ES-I3 (cell line): ENCODE results near the gene PRUNE2.

ENCODE experiments used
- H3K36me3 ChIP-seq: 2 replicates; pipeline ENCODE4 v1.6.1; 2013; ENCODE audit warnings: mild to moderate bottlenecking, low read length, control low read depth, moderate library complexity; ENCODE audit not compliant: insufficient read depth
- H3K4me1 ChIP-seq: 2 replicates; pipeline ENCODE4 v1.6.1; 2013; ENCODE audit warnings: mild to moderate bottlenecking, control low read depth, low read length; ENCODE audit not compliant: insufficient read depth
- H3K9ac ChIP-seq: 2 replicates; pipeline ENCODE4 v1.6.1; 2013; ENCODE audit warnings: low read depth, mild to moderate bottlenecking, low read length, moderate library complexity
- H3K9me3 ChIP-seq: 2 replicates; pipeline ENCODE4 v1.6.1; 2013; ENCODE audit warnings: mild to moderate bottlenecking, low read length, moderate library complexity; ENCODE audit not compliant: control insufficient read depth, insufficient read depth

The PRUNE2 gene

GRCh38 chr9:76624391-76625048 is 281.4 kb downstream of the PRUNE2 start:
- H3K4me1 ChIP-seq: no peaks in the 10 kb centered on the region
- no peak overlapping the region for H3K9ac ChIP-seq
- no peaks in the 10 kb centered on the region for H3K9me3 ChIP-seq

GRCh38 chr9:76620996-76621395 is 284.9 kb downstream of the PRUNE2 start:
- H3K9ac ChIP-seq: no peak overlapping the region
- no peaks in the 10 kb centered on the region for H3K36me3 ChIP-seq
- H3K9me3 ChIP-seq: no peaks in the 10 kb centered on the region
- H3K4me1 ChIP-seq: peaks cover 5% of the 10 kb centered on the region; the same call in 1 of the 2 replicates

More at GRCh38 chr9:76624391-76625048, 281.4 kb downstream of the PRUNE2 start:
- H3K36me3 ChIP-seq: no peaks in the 10 kb centered on the region

- H3K9me3 ChIP-seq: no peaks in the 10 kb centered on the region
- H3K4me1 ChIP-seq: peaks cover 5% of the 10 kb centered on the region; the same call in 1 of the 2 replicates
- H3K36me3 ChIP-seq: no peaks in the 10 kb centered on the region
- no peak overlapping the region for H3K9ac ChIP-seq
Measured at GRCh38 chr9:76620581-76620980, 285.3 kb downstream of the PRUNE2 start.

- Histone ChIP-seq H3K4me1 (peaks cover 5% of the 10 kb centered on the region; the same call in 1 of the 2 replicates), H3K36me3 (no peaks in the 10 kb centered on the region), H3K9ac (no peak overlapping the region), H3K9me3 (no peaks in the 10 kb centered on the region)
Measured at GRCh38 chr9:76619640-76620039, 286.3 kb downstream of the PRUNE2 start.

- no peaks in the 10 kb centered on the region for H3K9me3 ChIP-seq
- H3K9ac ChIP-seq: no peak overlapping the region
- peaks cover 5% of the 10 kb centered on the region; the same call in 1 of the 2 replicates for H3K4me1 ChIP-seq
- no peaks in the 10 kb centered on the region for H3K36me3 ChIP-seq
Measured at GRCh38 chr9:76619197-76619596, 286.7 kb downstream of the PRUNE2 start.

GRCh38 chr9:76618762-76619161 is 287.2 kb downstream of the PRUNE2 start:
- Histone ChIP-seq H3K36me3 (no peaks in the 10 kb centered on the region), H3K9ac (no peak overlapping the region), H3K9me3 (no peaks in the 10 kb centered on the region), H3K4me1 (peaks cover 5% of the 10 kb centered on the region; the same call in 1 of the 2 replicates)

- no peaks in the 10 kb centered on the region for H3K9me3 ChIP-seq
- no peaks in the 10 kb centered on the region for H3K36me3 ChIP-seq
- peaks cover 5% of the 10 kb centered on the region; the same call in 1 of the 2 replicates for H3K4me1 ChIP-seq
- no peak overlapping the region for H3K9ac ChIP-seq
Measured at GRCh38 chr9:76617497-76618175, 288.3 kb downstream of the PRUNE2 start.

- no peaks in the 10 kb centered on the region for H3K36me3 ChIP-seq
- no peak overlapping the region for H3K9ac ChIP-seq
- no peaks in the 10 kb centered on the region for H3K9me3 ChIP-seq
- H3K4me1 ChIP-seq: peaks cover 5% of the 10 kb centered on the region; the same call in 1 of the 2 replicates
Measured at GRCh38 chr9:76616780-76617179, 289.1 kb downstream of the PRUNE2 start.

- no peaks in the 10 kb centered on the region for H3K9me3 ChIP-seq
- H3K36me3 ChIP-seq: no peaks in the 10 kb centered on the region
- H3K4me1 ChIP-seq: peaks cover 5% of the 10 kb centered on the region; the same call in 1 of the 2 replicates
- no peak overlapping the region for H3K9ac ChIP-seq
Measured at GRCh38 chr9:76615177-76615603, 290.7 kb downstream of the PRUNE2 start.

GRCh38 chr9:76613974-76614373 is 291.9 kb downstream of the PRUNE2 start:
- no peak overlapping the region for H3K9ac ChIP-seq
- H3K9me3 ChIP-seq: no peaks in the 10 kb centered on the region
- no peaks in the 10 kb centered on the region for H3K36me3 ChIP-seq
- peaks cover 5% of the 10 kb centered on the region; the same call in 1 of the 2 replicates for H3K4me1 ChIP-seq

GRCh38 chr9:76613150-76613781 is 292.6 kb downstream of the PRUNE2 start:
- H3K9ac ChIP-seq: no peak overlapping the region
- H3K9me3 ChIP-seq: no peaks in the 10 kb centered on the region; the same call in 1 of the 2 replicates
- peaks cover 5% of the 10 kb centered on the region; the same call in 1 of the 2 replicates for H3K4me1 ChIP-seq
- H3K36me3 ChIP-seq: no peaks in the 10 kb centered on the region

GRCh38 chr9:76610011-76610352 is 295.9 kb downstream of the PRUNE2 start:
- H3K36me3 ChIP-seq: no peaks in the 10 kb centered on the region
- no peak overlapping the region for H3K9ac ChIP-seq
- H3K4me1 ChIP-seq: no peaks in the 10 kb centered on the region
- no peaks in the 10 kb centered on the region; the same call in 1 of the 2 replicates for H3K9me3 ChIP-seq

- H3K4me1 ChIP-seq: no peaks in the 10 kb centered on the region
- no peaks in the 10 kb centered on the region; the same call in 1 of the 2 replicates for H3K9me3 ChIP-seq
Measured at GRCh38 chr9:76609285-76610010, 296.5 kb downstream of the PRUNE2 start.

More at GRCh38 chr9:76609285-76610010, 296.5 kb downstream of the PRUNE2 start:
- H3K9ac ChIP-seq: no peak overlapping the region
- no peaks in the 10 kb centered on the region for H3K36me3 ChIP-seq
